DND-41 (cell line): ENCODE measurements around the gene SNAP47.

Experiments used
- EZH2 ChIP-seq: IDR thresholded peaks from 3 replicates; pipeline ENCODE4 v1.6.1; 2012; ENCODE audit warnings: borderline replicate concordance, low read depth, mild to moderate bottlenecking, moderate library complexity, low read length, inconsistent platforms; ENCODE audit not compliant: severe bottlenecking
- TF ChIP-seq, protein P1 (sequence below): IDR thresholded peaks from 2 replicates; pipeline ENCODE4 v1.5.1; 2012; ENCODE audit warnings: borderline replicate concordance, low read length, moderate library complexity, mild to moderate bottlenecking; ENCODE audit not compliant: poor library complexity, severe bottlenecking; ENCODE audit errors: extremely low read depth

DNA sequence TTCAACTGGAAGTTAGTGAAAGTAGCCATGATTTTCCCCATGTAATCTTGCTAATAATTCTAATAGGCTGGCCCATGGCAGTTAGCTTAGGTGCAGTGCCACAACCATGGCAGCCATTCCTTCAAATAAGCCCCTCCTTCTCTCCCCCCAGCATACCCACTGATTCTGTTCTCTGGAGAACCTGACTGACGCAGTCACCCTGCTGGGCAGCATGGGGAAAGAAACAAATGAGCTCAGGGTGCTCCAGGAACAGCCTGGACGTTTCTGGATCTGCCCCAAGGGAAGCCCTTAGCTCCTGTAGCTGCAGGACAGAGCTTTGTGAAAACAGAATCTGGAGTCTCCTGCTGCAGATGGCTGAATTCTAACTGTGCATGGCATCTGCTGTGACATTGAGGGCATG, 22.5 kb downstream of the SNAP47 start:
- TF ChIP-seq, protein P1, sequence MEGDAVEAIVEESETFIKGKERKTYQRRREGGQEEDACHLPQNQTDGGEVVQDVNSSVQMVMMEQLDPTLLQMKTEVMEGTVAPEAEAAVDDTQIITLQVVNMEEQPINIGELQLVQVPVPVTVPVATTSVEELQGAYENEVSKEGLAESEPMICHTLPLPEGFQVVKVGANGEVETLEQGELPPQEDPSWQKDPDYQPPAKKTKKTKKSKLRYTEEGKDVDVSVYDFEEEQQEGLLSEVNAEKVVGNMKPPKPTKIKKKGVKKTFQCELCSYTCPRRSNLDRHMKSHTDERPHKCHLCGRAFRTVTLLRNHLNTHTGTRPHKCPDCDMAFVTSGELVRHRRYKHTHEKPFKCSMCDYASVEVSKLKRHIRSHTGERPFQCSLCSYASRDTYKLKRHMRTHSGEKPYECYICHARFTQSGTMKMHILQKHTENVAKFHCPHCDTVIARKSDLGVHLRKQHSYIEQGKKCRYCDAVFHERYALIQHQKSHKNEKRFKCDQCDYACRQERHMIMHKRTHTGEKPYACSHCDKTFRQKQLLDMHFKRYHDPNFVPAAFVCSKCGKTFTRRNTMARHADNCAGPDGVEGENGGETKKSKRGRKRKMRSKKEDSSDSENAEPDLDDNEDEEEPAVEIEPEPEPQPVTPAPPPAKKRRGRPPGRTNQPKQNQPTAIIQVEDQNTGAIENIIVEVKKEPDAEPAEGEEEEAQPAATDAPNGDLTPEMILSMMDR: no peak
- no peak for TF ChIP-seq EZH2
